Measurements from ENCODE around the gene SACM1L. TPM values are rescaled to one million over a fixed set of nuclear protein-coding genes. Genes with fewer than 3 reads are reported as not detected.
"Not testable (repeated sequence)": the region's sequence is repeated elsewhere in the genome, so short reads cannot be mapped to it uniquely, and the experiment has no call there.

SACM1L gene
- total RNA-seq, 1 experiment from 2014 or later = 20.5 TPM

DNA sequence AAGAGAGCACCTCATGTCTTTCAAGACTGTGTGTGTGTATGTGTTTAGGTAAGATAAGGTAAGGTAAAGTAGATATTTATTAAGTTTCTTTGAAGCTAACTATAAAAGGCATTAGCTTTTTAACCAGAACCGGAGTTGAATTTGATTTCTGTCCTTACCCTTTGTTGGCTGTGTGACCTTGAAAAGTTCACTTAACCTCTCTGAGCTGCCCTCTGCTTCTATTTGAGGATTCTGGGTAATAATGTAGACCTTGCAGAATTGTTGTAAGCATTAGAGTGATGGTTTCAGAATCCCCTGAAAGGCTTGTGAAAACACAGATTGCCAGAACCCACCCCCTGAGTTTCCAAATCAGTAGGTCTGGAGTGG lies 21.6 kb upstream of the SACM1L start:
- no peak for DNase-seq (ENCODE audit: low read depth)

DNA sequence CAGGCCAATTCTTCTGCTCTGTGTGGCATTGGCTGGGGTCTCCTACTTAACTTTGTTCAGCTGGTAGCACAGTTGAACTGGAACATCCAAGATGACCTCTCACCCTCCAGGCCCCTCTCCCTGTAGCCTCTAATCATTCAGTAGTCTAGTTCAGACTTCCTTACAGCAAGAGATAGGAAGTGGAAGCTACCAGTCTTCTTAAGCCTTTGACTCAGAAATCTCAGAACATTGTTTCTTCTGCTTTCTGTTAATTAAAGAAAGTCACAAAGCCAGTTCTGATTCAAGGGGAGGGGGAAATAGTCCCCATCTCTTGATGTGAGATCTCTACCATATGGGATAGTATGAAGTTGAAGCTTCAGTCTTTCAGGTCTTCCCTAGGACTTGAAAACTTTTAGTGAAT lies 18.8 kb upstream of the SACM1L start:
- DNase-seq (ENCODE audit: low read depth) = no peak

DNA sequence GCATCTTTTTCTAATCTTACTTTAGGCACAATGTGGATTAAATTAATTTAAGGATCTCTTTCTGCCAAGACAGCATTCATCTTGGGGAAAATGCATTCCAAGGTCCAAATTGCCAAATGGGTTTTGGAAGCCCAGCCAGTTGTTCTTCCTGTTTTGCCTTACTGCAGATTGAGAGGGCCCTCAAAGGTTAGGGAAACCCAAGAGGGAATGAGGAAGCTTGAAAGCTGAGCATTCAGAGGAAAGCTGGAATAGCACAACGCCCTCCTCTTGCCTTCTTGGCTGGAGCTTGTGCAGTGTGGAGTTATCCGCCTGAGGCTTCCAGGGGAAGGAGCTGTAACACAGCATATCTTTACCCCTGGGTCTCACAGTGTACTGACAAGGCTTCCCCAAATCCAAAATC lies 18.2 kb upstream of the SACM1L start:
- no peak for DNase-seq (ENCODE audit: low read depth)

DNA sequence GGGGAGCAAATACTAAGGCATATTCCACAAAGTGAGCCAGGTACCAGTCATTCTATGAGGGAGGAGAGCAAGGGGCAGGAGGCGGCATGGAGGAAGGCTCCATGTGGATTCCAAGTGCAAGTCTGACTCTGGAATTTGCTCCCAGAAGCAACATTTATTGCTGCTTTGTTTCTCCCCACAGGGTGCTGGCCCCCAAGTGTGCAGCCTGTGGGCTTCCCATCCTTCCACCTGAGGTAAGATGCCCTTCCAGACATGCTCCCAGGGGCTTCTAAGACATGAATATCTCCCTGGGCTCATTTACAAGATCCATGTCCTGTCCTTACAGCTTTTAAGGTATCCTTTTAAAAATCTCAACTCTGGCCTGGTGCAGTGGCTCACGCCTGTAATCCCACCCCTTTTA lies 15.9 kb upstream of the SACM1L start:
- no peak for DNase-seq (ENCODE audit: low read depth)

DNA sequence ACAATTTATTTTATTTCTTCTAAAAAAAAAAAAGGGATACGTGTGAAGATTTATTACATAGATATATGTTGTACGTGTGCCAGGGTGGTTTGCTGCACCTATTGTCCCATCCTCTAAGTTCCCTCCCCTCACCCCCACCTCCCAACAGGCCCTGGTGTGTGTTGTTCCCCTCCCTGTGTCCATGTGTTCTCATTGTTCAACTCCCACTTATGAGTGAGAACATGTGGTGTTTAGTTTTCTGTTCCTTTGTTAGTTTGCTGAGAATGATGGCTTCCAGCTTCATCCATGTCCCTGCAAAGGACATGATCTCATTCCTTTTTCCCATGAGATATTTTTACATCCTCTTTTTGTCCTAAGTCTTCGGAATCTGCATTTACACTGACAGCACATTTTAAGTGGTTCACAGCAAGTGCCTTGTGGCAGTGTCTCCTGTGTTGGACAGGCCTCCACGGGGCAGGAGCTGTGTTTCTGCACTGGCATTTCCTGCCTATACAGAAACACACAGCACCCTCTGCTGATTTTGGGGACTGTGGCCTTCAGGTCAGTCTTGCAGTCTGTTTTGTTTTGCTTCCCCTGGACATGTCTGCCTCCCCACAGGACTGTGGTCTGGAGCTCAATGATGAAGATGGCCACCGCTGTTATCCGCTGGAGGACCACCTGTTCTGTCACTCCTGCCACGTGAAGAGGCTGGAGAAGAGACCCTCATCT lies 12.7 kb upstream of the SACM1L start:
- DNase-seq (ENCODE audit: low read depth) = no peak

DNA sequence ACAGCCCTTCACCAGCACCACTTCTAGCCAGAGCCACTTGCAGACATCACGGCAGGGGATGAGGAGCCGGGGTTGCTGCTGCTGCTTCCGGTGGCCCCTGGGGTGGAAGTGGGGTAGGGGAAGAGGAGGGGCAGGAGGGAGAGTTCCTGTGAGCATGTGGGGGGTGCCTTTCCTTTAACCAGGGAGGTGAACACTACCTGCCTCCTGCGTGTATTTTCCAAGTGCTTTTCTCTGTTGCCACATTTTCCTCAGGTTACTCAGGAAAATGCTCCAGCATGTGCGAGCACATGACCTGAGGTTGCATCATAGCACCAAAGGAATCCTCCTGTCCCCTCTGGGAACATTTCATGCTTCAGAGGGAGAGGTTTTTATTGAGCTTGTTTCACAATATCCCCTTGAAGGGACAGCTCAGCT lies 12.2 kb upstream of the SACM1L start:
- DNase-seq (ENCODE audit: low read depth) = peak; percentile 69

DNA sequence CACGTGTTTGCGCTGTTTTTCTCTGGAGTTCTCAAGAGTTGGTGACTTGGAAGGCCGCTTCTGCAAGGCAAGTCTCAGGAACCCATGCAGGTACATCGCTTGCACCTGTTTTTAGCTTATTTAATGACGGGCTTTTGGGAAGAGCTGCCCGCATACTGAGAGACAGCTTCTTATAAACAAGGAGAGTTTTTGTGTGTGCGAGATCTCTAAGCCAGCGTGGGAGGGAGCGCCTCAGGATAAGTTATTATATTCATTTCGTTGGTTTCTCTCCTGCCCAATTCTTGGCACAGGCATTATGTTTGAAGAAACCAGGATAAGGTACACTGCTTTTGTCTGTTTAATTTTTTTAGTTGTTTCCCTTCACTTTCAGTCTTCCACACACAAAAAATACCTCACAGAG lies 11.4 kb upstream of the SACM1L start:
- DNase-seq (ENCODE audit: low read depth) = no peak

DNA sequence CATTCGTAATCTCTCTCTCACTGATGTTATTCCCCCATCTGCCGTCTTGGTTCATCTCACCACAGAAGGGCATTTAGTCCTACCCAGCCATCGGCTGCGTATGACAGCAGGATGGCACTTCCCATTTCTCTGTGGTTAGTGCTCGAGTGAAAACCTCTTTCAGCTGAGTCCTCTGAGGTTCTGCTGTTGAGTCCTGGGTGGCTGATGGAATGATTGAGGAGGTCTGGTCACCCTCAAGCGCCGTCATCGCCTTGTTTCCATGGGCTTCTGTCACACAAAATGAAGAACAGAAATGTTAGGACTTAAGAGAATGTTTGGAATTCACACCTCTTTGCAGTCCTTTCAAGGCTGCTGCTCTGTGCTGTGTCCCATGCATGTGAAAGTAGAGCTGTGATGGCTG lies 9.4 kb upstream of the SACM1L start:
- DNase-seq (ENCODE audit: low read depth) = no peak

DNA sequence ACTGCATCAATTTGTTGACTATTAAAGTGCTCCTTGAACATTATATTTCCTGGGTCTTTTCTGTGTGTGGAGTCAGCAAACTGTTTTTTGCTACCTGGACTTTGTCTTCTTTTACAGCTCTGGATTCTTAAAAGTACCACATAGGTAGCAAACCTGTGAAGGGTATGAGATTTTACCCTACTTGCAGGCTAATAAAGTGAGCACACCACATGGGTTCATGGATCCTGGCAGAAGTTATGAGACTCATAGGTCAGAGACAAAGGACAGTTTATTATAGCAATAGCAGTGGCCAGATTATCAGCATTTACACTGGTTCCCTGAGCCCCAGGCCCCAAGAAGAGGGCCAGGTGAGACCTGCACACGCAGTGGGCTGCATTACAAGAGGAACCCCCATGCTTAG lies 8.0 kb upstream of the SACM1L start:
- DNase-seq (ENCODE audit: low read depth) = no peak

DNA sequence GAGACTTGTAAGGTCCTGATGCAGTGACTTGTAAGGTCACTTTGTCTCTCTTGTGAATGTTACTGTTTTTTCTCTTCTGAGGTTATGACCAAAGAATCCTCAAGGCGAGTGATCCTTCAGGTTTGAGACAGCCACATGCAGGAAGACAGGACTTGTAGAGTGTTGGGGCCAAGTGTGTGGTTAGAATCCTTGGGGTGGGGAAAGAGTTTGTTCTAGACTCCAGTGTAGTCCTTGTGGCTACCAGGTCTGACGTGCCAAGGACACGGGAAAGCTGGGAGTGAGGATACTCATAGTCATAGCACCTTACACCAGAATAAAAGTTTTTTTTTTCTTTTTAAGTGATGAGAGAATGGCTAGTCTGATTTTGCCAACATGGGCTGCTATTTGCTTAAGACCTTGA lies 7.3 kb upstream of the SACM1L start:
- no peak for DNase-seq (ENCODE audit: low read depth)

DNA sequence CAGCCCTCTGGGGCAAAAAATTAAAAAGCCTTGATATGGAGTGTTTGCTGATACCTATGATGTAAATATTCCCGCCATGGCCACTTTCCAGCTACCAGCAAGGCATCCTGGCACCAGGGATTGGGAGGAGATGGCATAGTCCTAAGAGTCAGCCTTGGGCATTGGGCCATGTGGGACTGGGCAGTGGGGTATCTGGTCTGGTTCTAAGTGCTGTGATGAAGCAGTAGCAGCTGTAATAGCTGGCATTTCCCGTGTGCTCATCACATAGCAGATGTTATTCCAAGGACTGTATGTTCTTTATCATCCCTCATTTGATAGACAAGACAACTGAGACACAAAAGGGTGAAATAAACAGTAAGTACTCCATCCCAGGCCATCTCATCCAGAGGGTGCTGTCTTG lies 6.9 kb upstream of the SACM1L start:
- DNase-seq (ENCODE audit: low read depth) = no peak

DNA sequence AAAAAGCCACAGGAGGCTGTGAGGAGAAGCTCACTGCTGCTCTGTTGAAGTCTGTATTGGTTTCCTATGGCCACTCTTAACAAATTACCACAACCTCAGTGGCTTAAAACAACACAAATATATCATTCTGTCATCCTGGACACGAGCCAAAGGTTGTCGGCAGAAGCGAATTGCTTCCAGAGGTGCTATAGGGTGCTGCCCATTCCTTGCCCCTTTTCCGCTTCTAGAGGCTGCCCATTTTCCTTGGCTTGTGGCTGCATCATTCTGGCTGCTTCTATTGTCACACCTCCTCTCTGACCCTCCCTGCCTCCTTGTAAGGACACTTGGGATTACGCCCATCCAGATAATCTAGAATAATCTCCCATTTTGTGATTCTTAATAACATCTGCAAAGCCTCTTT lies 6.4 kb upstream of the SACM1L start:
- no peak for DNase-seq (ENCODE audit: low read depth)

DNA sequence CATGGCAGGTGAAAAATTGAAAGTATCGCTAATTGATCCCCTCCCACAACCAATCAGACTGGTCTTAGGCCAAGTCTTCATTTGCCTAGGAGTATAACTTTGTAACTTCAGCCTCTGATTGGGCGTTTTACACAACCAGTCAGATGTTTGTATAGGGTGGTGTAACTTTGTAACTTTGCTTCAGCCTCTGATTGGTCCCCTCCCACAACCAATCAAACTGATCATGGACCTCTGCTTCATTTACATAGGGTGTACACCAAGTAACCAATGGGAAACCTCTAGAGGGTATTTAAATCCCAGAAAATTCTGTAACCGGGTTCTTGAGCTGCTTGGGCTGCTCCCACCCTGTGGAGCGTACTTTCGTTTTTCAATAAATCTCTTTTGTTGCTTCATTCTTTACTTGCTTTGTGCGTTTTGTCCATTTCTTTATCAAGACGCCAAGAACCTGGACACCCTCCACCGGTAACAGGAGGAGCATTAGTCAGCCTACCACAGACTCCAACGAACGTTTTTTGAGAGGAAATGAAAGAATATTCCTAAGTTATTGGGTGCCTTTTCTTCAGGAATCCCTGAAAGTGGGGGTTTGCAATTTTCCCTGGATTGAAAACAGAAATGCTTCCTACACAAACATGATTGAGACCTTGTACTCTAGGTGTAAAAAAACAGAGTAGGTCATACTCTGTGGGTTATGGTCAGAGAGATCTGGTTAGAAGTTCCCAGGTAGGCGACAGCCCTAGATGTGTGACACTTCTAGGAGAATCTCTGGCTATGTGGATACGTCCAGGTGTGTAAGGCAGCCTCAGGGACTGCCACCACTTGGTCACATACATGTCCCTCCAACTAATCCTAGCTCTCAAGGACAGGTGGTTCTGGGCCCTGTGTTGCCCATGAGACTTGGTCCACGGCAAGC lies 5.5 kb upstream of the SACM1L start:
- peak; percentile 35 for DNase-seq (ENCODE audit: low read depth)

DNA sequence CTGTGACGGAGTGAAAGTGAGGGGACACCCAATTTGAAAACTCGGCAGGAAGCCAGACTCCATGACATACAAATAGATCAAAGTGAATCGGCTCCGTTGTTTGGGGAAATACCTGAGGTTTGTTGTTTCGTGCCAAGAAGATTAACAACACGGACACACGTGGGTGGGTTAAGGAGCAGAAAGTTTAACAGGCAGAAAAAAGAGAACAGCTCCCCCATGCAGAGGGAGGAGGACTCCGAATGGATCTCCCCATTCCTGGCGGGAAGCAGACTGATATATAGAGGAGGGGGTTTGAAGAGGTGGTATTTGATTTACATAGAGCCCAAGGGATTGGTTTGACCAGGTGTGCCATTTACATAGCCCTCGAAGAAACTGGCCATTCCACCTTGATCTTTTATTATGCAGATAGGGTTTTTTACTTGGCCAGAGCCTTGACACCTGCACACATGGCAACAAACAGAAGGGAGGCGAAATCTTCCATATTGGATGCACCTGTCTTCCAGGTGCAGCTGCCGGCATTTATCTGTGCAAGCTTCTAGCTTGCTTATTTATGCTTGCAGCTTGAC lies 4.8 kb upstream of the SACM1L start:
- DNase-seq (ENCODE audit: low read depth) = no peak

DNA sequence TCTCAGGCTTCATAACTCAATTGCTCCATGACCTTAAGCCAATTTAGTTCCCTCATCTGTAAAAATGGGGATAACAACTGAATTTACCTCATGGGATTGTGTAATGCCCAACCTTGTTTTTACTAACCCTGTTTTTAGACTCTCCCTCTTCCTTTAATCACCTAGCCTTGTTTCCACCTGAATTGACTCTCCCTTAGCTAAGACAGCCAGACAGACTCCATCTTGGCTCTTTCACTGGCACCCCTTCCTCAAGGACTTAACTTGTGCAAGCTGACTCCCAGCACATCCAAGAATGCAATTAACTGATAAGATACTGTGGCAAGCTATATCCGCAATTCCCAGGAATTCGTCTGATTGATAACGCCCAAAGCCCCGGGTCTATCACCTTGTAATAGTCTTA lies 3.5 kb upstream of the SACM1L start:
- not testable (repeated sequence) for DNase-seq (ENCODE audit: low read depth)

DNA sequence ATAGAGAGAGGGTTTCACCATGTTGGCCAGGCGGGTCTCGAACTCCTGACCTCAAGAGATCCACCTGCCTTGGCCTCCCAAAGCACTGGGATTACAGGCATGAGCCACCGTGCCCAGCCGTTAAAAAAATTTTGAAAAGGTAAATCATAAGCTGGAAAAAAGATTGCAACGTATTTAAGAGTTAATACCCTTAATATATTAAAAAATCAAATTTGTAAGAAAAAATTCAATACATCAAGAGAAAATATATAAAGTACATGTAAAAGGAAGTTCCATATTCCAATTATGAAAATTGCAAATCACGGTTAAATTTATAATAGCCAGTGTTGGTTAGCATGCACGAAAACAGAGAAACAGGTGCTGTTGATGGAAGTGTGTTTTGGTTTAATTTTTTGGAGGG lies 2.3 kb upstream of the SACM1L start:
- no peak for DNase-seq (ENCODE audit: low read depth)

DNA sequence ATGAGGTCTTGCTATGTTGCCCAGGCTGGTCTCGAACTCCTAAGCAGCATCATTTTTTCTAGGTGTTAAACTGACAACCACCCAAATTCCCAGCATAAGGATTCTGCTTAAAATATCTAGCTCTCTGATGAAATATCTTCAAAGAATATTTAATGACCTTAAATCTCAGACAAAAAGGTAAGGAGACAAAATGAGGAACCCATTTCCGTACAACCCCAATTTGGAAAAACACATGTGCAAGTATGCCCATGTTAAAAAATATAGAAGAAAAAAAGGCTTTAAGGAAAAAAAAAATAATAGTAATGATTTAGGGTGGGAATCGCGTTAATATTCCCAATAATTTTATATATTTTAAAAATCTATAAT lies 1.4 kb upstream of the SACM1L start:
- no peak for DNase-seq (ENCODE audit: low read depth)

DNA sequence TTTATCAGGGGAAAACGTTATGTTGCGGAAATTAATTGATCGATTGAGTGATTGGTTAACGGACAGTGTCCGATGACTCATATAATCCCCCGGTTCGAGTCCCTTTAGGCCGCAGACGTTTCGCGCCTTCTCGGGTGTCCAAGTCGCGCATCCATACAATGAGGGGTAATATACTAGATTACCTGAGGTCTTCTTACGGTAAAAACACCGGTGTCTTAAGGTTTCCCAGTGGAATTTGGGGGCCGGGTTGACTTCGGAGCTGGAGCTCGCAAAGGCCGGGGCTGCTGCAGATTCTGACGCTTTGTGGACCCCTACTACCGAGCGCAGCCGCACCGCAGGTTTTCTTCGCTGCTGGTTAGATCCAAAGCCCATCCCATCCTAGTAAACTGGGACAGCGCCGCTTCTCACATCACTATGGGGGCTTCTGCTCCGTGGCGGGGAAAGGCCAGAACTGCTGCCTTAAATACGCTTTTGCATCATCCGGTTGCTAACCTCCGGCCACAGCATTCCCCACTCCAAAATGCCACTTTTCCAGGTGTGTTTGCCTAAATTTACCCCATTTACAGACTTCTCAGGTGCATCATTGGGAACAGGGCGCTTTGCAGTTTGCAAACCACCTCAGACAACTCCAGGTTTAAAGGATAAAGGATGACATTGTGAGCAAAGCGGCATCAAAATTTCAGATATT lies 858 bp upstream of the SACM1L start:
- peak; percentile 27 for DNase-seq (ENCODE audit: low read depth)

DNA sequence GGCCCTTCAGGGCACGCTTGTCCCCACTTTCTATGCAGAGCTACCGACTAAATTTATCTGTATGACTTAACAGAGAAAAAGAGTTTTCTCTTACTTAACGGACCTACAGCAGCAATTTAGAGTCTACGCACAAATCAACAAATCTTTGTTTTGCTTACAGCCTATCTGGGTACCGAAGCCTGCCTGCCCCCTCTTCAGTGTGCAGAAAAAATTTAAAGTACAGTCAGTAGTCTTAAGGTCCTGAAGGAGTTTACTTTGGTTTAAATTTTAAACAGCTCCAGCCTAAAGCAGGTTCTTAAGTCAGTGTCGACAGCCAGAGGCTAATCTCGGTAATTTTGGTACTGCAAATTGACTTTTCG lies 570 bp downstream of the SACM1L start:
- DNase-seq (ENCODE audit: low read depth) = no peak

DNA sequence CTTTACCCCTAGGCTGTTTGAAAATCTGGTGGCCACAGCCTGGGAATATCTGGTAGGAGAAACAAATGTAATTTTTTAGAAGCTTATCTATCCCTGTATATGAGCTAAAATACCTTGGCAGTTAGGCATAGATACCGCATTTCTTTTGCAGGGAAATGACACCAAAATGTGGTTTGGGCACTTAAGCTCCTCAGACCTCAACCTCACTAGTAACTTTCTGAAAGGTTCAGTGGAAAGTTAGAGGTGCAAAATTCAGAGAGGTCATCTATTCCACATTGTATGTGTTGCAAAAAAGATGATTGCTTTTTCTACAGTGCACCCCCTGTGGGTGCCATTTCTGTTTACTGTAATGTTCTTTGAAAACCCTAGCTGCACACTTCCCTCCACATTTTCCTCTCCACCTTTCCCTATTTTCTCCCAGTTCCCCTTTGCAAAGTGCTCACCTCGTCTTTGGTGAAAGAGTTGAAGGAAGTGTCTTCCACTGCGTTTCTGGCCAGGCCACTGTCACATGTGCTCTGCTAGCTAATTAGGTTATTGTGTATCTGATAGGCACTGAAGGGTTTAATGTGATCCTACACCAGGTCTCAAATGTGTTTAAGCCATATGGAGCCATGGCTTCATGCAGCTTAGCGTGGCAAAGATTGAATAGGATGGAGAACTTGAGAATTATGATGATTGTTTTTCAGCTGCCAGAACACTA lies 1.3 kb downstream of the SACM1L start:
- peak; percentile 40 for DNase-seq (ENCODE audit: low read depth)

DNA sequence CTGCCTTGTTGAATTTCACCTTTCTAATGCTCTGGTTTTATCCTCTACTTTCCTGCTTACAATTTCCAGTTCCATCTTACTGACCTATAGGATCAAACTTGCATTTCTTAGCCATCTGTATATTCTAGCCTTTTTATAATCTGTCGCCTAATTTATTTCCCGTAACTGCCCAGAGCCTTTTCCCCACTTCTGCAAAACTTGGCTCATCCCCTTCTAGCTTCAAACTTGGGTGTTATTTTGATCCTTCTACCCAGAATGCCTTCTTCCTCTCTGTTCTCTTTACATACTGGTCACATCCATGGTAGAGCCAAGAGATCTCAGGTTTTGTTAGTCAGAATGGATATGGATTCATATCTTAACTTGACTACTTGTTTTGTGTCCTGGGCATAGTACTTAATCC lies 2.6 kb downstream of the SACM1L start:
- DNase-seq (ENCODE audit: low read depth) = no peak

DNA sequence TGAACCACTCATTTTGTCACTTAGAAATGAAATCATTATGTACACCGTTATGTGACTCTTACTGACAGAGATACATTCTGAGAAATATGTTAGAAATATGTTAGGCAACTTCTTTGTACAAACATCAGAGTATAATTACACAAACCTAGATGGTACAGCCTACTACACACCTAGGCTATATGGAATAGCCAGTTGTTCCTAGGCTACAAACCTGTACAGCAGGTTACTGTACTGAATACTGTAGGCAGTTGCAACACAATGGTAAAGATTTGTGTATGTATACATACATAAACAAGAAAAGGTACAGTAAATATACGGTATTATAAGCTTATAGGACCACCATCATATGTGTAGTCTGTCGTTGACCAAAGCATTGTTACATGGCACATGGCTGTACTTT lies 3.7 kb downstream of the SACM1L start:
- no peak for DNase-seq (ENCODE audit: low read depth)
